Dedifferentiated amniotic fluid mesenchymal stem cell (primary cell): ENCODE data around the gene PLXNC1.

ENCODE experiments used
- DNase-seq: peaks from one replicate; pipeline ENCODE4 v3.0.0-alpha.2; 2016; ENCODE audit errors: extremely low spot score

The PLXNC1 gene

DNA sequence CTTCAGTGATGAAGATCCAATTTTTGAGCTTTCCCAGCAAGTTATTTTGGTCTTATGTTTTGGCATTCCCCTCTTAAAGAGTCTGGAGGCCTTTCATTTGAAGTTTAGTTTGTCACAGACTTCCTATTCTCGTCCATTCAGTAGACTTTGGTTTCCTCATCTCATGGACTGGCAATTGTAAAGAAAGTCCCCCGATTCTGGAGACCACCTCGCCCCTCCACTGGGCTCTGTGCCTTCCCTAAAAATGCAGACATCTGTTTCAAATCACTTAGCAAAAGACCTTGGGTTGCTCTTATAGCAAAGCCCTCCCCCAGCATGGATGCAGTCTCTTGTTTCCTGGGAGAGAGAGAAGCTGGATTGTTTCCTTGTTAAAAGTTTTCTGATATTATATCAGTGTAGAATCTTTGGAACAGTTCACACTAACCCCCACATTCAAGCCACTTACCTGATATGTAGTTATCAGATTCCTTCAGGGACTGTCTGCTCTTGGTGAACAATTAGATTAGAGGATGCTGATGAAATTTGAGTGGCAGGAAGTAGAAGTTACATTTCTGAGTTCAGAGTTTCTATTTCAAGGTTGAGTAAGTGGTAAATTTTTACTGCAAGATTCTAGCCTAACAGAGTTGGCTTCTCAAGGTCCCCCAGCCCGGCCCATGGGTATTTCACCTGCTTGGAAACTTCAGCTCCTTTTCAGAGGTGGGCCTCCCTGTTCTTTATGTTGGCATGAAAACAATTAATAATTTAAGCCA lies 56.3 kb downstream of the PLXNC1 start:
- DNase-seq: no peak

GRCh38 chr12:94205822-94206221 lies 57.4 kb downstream of the PLXNC1 start:
- no peak for DNase-seq

GRCh38 chr12:94206886-94207285 lies 58.5 kb downstream of the PLXNC1 start:
- DNase-seq: peak; percentile 36

DNA sequence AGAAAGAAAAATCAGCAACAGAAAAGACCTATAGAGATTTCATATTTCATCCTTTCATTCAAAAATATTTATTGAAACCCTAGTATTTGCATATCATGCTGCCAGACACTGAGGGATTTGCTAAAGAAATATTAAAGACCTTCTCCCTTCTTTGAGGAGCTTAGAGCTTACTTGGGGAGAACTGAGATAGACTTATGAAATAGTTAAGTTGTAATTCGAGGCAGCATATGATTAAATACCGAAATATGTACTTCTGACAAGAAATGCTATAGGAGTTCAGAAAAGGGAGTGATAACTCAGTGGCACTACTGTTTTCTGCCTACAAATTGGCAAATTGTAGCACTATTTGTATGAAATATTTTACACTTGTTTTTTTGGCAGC lies 59.1 kb downstream of the PLXNC1 start:
- peak; percentile 37 for DNase-seq

DNA sequence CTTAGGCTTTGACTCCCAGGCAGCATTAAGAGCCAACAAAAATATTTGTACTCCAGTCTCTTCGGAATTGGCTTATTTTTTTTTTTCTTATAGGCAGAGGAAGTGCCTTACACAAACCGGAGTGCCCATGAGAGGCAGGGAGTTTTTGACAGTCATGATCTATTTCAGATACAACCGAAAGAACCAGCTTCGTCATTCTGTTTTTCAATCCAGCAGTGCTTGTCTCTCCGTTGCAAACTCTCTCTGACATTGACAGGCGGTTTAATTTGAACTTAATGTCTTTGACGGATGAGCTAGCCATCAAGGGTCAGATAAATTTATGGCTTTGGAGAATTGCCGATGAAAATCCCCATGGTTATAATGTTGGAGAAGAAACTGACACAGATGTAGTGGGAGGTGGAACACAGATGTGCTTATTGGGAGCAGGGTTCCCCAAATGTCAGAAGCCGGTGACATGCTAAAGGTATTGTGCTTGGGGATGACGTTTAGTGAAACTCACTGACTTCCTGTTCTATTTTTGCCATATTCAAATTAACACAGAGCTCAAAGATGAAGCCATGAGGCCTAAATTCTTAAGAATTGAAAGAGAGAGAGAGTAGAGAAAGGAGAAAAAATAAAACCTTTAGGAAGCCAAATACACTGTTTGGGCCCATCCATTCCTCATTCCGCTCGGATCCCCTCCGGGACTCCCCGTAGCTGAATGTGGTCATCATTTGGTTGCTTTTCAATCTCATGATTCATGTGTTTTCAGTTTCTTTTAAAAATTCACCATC lies 59.7 kb downstream of the PLXNC1 start:
- no peak for DNase-seq

- DNase-seq: no peak
These were observed 60.2 kb downstream of the PLXNC1 start for GRCh38 chr12:94208622-94208966.

GRCh38 chr12:94209240-94209639 lies 60.9 kb downstream of the PLXNC1 start:
- no peak for DNase-seq

- DNase-seq: no peak
These were observed 62.6 kb downstream of the PLXNC1 start for GRCh38 chr12:94211021-94211420.

DNA sequence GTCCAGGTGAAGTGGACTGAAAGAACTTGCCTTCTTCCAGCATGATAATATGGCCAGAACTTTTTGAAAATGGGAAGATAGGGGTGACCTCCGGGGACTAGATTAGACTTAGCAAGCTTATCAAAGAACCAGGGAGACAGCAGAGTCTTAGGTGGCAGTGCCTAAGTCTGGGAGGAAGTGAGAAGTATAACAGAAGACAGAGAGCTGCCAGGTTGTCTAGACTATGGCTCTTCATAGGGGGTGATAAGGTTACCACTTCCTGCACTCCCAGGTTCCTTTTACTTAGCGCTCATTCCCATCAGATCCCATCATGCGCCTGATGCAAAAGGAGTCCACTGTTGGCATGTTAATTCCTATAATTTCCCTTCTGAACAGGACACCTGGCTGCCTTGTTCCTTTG lies 69.9 kb downstream of the PLXNC1 start:
- DNase-seq: no peak

GRCh38 chr12:94219622-94220302 lies 71.4 kb downstream of the PLXNC1 start:
- DNase-seq: no peak

DNA sequence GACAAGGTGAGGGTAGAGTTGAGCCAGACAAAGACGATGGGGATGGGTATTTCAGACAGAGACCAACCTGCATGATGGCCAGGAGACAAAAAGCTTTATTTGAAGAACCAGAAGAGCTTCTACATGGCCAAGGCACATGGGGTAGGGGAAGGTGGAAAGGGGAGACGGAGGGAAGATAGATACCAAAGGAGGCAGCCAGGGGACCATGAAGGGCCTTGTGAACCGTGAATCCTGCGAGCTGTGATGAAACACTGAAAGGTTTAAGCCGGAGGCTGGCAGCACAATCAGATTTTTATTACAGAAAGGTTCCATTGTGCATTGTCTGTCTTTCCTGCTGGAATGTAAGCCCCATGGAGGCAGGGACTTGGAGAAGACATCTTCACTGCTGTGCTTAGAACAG lies 72.4 kb downstream of the PLXNC1 start:
- DNase-seq: no peak

DNA sequence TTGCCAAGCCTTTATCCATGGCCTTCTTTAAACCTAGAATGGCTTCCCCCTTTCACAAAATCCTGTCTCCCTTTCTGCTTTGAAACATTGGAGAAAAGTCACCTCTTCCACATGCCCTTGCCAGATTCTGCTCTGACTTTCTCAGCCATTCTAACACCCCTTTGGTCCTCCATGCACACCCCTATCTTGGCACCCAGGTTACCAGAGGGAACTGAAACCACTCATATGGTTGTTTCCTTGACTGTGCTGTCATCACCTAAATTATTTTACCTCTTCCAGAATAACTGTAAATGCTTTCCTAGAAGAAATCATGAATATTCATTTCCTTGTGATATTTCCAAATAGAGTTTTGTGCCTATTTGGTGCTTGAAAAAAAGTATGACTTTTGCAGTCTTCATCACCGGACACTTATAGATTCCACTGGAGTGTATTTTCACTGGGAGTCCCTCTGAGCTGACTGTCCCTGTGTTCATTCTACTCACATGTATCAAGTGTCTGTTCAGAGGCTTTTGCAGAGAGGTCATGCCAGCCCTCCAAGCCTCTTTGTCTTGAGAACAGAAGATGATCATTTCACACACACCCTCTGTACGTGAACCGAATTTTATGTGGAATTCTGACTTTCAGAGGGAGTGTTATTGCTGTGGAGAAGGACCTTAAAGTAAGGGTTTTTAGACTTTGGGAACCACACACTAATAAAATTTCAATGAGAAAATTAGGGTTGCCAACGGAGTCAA lies 74.1 kb downstream of the PLXNC1 start:
- DNase-seq: no peak

DNA sequence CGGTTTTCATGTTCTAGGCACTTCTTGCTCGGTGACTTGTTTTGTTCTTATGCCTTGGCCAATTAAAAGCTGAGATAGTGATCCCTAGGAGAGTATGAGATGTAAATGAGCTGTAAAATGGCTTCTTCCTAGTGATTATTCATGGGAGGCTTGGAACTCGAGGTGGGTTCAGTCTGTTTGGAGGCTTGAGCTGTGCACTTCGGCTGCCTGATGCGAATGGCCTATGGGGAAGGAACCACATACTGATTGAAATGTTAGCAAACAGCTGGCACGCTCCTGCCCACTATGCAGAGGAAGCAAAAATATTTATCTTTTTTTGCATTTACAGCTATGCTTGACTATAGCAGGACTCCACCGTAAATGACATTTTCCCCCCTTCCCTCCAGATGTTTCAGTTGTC lies 75.5 kb downstream of the PLXNC1 start:
- no peak for DNase-seq

DNA sequence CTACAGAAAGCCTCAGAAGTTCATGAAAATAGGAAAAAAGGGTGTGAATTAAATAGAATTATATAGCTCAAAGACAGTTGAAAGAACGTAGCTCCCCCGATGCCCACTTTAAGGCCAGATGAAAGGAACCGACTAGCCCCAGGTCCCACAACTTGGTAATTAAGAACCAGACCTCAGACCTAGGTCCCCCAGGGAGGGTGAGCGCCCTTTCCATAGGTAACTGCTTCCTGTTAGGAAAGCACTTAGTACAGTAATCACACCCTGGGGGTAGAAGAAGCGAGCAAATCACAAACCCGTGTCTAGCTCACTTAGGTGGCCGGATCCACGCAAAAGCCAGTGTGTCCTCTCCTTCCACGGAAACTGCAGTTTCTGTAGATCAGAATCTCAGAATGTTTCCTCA lies 77.1 kb downstream of the PLXNC1 start:
- no peak for DNase-seq

- DNase-seq: no peak
These were observed 77.7 kb downstream of the PLXNC1 start for GRCh38 chr12:94225947-94226630.

- DNase-seq: no peak
These were observed 78.7 kb downstream of the PLXNC1 start for GRCh38 chr12:94227066-94227465.

GRCh38 chr12:94228488-94228907 lies 80.1 kb downstream of the PLXNC1 start:
- DNase-seq: no peak

- no peak for DNase-seq
These were observed 81.5 kb downstream of the PLXNC1 start for GRCh38 chr12:94229902-94230301.

- DNase-seq: no peak
These were observed 82.1 kb downstream of the PLXNC1 start for GRCh38 chr12:94230357-94230905.

GRCh38 chr12:94231709-94232108 lies 83.3 kb downstream of the PLXNC1 start:
- DNase-seq: no peak

DNA sequence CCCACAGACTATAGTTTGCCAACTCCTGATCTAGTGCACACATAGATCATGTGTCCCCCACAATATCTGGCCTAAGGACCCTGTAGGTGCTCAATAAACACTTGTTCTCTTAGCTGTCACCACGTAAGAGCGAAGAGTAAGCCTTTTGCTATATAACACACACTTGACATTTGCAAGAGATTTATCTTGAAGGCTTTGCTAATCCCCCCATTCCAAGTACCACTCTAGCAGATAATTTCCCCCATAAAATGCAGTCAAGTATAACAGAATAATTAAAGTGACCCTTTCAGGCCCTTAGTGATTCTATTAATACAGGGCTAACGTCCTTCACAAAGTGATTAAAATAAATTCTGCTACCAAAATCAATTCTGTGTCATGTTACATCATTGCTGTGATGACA lies 87.5 kb downstream of the PLXNC1 start:
- no peak for DNase-seq
